SK-N-SH (cell line): ENCODE results near the gene PAPSS2.

Experiments used
- CHD2 ChIP-seq: fragments of 150-350 bp; IDR thresholded peaks from 2 replicates; pipeline ENCODE4 v1.6.1; 2018; ENCODE audit warnings: low read length; ENCODE audit not compliant: partially characterized antibody
- FOXJ3 ChIP-seq: sonication (generic); formaldehyde crosslinking; IDR thresholded peaks from 2 replicates; pipeline ENCODE4 v1.5.1; 2020; ENCODE audit warnings: mild to moderate bottlenecking, missing genetic modification reagents
- POLR2AphosphoS5 ChIP-seq: IDR thresholded peaks from 2 replicates; pipeline ENCODE4 v1.6.1; 2012; ENCODE audit warnings: low read depth, low read length
- RCOR1 ChIP-seq: fragments of 150-350 bp; IDR thresholded peaks from 2 replicates; pipeline ENCODE4 v1.6.1; 2017; ENCODE audit warnings: antibody characterized with exemption, low read length
- YY1 ChIP-seq: IDR thresholded peaks from 2 replicates; pipeline ENCODE4 v1.4.0; 2012; ENCODE audit warnings: low read depth, mild to moderate bottlenecking
- TF ChIP-seq, protein P1 (sequence below): fragments of 200-600 bp; sonication (generic); IDR thresholded peaks from 2 replicates; pipeline ENCODE4 v1.6.1; 2017; ENCODE audit warnings: antibody characterized with exemption, mild to moderate bottlenecking, moderate library complexity
- TF ChIP-seq, protein P2 (sequence below): IDR thresholded peaks from 2 replicates; pipeline ENCODE4 v1.6.1; 2012; ENCODE audit warnings: mild to moderate bottlenecking, low read depth, low read length, moderate library complexity
- TF ChIP-seq, protein P3 (sequence below): IDR thresholded peaks from 2 replicates; pipeline ENCODE4 v1.4.0; 2012; ENCODE audit warnings: low read depth
- TF ChIP-seq, protein P4 (sequence below): IDR thresholded peaks from 2 replicates; pipeline ENCODE4; 2012

DNA sequence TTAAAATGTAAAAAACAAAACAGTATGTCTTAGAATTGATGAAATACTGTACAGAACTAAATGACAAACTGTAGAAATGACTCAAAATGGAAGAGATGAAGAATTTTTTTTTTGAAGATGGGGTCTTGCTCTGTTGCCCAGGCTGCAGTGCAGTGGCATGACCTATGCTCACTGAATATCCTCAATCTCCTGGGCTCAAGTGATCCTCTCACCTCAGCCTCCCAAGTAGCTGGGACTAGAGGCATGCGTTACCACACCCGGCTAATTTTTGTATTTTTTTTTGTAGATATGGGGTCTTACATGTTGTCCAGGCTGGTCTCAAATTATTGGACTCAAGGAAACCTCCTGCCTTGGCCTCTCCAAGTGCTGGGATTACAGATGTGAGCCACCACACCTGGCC, 121.9 kb downstream of the PAPSS2 start:
- TF ChIP-seq FOXJ3 (no peak), CHD2 (no peak), YY1 (no peak), RCOR1 (no peak), POLR2AphosphoS5 (no peak)
- TF ChIP-seq, protein P1, sequence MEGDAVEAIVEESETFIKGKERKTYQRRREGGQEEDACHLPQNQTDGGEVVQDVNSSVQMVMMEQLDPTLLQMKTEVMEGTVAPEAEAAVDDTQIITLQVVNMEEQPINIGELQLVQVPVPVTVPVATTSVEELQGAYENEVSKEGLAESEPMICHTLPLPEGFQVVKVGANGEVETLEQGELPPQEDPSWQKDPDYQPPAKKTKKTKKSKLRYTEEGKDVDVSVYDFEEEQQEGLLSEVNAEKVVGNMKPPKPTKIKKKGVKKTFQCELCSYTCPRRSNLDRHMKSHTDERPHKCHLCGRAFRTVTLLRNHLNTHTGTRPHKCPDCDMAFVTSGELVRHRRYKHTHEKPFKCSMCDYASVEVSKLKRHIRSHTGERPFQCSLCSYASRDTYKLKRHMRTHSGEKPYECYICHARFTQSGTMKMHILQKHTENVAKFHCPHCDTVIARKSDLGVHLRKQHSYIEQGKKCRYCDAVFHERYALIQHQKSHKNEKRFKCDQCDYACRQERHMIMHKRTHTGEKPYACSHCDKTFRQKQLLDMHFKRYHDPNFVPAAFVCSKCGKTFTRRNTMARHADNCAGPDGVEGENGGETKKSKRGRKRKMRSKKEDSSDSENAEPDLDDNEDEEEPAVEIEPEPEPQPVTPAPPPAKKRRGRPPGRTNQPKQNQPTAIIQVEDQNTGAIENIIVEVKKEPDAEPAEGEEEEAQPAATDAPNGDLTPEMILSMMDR = no peak
- TF ChIP-seq, protein P2, sequence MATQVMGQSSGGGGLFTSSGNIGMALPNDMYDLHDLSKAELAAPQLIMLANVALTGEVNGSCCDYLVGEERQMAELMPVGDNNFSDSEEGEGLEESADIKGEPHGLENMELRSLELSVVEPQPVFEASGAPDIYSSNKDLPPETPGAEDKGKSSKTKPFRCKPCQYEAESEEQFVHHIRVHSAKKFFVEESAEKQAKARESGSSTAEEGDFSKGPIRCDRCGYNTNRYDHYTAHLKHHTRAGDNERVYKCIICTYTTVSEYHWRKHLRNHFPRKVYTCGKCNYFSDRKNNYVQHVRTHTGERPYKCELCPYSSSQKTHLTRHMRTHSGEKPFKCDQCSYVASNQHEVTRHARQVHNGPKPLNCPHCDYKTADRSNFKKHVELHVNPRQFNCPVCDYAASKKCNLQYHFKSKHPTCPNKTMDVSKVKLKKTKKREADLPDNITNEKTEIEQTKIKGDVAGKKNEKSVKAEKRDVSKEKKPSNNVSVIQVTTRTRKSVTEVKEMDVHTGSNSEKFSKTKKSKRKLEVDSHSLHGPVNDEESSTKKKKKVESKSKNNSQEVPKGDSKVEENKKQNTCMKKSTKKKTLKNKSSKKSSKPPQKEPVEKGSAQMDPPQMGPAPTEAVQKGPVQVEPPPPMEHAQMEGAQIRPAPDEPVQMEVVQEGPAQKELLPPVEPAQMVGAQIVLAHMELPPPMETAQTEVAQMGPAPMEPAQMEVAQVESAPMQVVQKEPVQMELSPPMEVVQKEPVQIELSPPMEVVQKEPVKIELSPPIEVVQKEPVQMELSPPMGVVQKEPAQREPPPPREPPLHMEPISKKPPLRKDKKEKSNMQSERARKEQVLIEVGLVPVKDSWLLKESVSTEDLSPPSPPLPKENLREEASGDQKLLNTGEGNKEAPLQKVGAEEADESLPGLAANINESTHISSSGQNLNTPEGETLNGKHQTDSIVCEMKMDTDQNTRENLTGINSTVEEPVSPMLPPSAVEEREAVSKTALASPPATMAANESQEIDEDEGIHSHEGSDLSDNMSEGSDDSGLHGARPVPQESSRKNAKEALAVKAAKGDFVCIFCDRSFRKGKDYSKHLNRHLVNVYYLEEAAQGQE = no peak
- TF ChIP-seq, protein P3, sequence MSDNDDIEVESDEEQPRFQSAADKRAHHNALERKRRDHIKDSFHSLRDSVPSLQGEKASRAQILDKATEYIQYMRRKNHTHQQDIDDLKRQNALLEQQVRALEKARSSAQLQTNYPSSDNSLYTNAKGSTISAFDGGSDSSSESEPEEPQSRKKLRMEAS = no peak
- TF ChIP-seq, protein P4, sequence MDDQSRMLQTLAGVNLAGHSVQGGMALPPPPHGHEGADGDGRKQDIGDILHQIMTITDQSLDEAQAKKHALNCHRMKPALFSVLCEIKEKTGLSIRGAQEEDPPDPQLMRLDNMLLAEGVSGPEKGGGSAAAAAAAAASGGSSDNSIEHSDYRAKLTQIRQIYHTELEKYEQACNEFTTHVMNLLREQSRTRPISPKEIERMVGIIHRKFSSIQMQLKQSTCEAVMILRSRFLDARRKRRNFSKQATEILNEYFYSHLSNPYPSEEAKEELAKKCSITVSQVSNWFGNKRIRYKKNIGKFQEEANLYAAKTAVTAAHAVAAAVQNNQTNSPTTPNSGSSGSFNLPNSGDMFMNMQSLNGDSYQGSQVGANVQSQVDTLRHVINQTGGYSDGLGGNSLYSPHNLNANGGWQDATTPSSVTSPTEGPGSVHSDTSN = no peak
